Measurements from ENCODE around the gene LMAN2L.

Gene LMAN2L, protein sequence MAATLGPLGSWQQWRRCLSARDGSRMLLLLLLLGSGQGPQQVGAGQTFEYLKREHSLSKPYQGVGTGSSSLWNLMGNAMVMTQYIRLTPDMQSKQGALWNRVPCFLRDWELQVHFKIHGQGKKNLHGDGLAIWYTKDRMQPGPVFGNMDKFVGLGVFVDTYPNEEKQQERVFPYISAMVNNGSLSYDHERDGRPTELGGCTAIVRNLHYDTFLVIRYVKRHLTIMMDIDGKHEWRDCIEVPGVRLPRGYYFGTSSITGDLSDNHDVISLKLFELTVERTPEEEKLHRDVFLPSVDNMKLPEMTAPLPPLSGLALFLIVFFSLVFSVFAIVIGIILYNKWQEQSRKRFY

DNA sequence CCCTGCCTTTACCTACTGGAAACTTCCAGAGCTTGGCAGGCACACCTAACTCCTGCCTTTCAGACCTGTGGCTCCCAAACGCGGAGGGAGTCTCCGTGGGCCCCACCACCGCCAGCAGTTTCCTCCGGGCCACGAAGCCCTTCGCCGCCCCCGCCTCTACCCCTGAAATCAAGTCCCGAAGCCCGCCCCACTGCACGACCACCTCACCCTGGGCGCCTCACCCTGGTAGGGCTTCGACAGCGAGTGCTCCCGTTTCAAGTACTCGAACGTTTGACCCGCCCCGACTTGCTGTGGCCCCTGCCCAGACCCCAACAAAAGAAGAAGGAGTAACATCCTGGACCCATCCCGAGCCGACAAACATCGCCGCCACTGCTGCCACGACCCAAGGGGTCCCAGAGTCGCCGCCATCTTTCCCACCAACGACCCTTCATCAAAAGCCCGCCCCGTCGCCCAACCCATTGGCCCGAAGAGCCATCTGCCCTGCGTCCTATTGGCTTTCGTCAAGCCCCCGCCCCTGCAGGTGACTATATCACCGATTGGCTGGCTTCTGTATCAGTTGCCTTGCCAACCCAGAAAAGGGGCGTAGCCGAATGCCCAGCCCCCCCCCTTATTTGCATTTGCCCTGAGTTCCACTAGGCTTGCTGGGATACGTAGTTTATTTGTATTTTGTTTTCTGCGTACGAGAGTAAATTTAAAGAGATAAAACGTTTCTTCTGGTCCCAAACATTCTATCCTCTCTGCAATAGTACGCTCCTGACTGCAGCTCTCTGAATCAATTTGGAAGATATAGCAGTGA is at the start of gene LMAN2L:
Gene LMAN2L (minus strand): TSS at position 432 of the 796 bp plus-strand sequence. CDS start 24 bp downstream, at position 408.
- DNase-seq, result peak; percentile 90 to 98

DNA sequence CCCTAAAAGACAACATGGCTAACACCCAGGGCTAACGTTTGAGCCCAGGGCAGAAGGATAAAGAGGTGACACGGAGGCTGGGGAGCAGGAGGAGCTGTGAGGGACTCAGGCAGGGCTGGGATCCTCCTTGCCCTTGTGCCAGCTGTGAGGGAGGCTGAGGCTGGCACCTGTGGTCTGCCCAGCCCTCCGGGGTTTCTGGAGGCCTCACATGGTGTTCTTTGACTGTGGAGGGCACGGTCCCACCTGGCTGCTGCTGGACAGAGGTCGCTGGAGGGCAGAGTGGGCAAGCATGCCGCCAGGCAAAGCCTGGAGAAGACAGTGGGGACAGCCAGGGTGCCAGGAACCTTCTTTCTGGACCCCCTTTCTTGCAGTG is 49.4 kb upstream of the LMAN2L start:
- no peak for DNase-seq

DNA sequence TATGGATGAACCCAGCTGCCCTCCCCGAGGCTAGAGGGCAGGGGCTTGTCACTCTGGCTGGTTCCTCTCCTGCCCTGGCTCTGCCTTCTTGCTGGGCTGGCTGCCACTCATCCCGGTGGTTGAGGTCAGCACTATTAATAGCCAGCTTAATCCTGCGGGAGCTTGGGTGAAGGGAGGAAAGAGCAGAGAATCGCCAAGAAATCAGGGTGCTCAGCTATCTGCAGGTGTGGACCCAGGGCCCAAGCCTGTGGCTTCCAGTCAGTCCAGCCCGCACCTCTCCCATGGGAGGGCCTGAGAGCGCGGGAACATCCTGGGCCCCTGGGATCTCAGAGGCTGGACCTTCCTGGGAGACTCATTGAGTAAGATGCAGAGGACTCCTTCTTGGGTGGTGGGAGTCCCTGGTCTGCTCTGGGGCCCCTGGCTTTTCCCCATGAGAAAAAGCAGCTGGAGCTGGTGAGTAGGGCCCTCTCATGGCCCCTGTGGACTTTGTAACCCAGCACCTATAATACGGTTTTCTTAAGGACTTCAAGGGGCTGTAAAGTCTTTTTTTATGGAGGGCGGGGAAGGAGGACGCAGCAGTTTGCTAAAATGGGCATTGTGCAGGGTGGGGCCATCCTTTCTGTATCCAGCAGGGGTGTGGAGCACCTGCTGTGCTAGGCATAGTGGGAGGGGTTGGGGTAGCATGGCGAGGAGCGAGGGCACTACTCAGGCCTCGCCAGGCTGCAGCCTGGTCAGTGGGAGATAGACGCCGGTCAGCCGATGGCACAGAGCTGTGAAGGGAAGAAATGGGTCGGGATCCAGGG is 48.8 kb upstream of the LMAN2L start:
- DNase-seq, result no peak

DNA sequence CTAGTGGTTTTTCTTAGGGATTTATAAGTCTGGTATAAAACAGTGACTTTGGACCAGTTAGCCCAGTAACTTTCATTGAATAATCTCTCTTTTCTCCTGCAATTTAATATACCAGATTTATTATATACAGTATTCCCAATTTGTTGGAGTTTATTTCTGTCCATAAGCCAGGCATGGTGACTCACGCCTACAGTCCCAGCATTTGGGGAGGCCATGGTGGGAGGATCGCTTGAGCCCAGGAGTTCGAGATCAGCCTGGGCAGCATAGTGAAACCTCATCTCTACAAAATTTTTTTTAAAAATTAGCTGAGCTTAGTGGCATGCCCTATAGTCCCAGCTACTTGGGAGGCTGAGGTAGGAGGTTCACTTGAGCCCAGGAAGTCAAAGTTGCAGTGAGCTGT is 47.5 kb upstream of the LMAN2L start:
- DNase-seq, result no peak

DNA sequence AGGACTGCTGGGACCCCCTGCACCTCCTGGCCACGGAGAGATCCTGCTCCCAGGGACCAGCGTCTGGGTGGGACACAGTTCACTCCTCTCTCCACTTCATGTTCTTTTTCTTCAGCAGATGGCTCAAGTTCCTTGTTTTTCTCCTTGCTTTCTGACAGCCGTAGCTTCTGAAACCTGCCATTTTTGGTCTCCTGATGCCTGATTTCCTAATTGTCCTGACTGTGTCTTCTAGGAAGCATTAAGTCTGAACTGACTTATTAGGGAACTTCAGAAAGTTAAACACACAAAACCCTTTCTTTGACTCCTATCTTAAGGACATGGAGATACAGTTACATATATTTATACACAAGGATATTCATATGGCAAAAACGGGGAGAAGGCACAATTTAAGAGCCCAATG is 43.5 kb upstream of the LMAN2L start:
- no peak for DNase-seq

DNA sequence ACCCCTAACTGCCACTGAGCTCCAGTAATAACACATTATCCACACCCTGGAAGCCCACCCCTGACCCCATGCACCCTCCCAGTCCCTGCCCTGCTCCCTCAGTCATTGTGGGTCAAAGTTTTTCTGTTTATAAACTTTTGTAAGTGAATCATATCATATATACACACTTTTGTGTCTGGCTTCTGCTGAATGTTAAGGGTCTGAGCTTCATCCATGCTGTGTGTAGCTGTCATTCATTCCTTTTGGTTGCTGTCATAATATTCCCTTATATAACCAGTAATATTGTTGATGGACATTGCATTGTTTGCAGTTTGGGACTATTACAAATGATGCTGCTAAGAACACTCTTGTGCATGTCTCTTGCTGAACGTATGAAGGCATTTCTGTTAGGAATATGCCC is 35.3 kb upstream of the LMAN2L start:
- DNase-seq, result no peak

DNA sequence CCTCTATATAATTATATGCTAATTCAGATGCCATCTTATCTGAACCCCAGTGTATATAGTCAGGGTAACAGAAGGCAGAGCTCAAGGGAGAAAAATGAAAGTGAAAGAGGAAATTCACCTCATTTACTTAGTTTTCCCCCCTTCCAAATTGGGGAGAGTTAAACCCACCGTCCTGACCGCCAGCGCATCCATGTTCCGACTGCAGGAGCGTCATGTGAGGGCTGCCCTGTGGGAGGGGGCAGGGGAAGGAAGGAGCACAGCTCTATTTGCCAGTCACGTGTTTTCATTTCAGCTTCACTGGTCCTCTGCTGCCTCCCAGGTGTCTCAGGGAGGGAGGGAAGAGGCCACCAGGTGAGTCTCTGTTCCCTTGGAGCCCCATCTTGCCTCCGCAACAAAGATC is 34.1 kb upstream of the LMAN2L start:
- peak; percentile 24 to 65 for DNase-seq

DNA sequence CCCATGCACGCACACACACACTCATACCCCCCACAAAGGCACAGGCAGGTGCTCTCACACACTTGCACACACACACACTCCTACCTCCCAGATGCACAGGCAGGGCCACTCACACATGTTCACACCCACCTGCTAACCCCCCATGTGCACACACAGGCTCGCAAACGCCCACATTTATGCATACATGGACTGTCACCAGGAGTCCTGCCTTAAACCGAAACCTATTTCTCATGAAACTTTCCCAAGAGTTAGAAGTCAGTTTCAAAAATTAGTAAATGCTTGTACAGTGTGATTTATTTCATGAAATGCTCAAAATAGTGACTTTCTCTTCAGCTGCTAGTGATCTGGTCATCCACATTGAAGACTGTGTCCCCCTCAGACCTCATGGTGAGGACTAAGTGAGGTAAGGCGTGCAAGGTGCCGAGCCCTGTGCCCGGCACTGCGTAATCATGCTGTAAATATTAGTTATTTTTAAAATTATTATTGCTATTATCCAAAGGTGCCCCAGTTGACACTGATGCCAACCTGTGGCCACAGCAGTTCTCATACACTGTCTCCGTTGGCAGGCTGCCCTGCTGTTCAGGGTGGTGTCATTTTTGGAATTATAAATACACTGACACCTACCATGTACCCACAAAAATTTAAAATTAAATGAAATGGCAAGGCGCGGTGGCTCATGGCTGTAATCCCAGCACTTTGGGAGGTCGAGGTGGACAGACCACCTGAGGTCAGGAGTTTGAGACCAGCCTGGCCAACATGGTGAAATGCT is 33.2 kb upstream of the LMAN2L start:
- DNase-seq, result peak; percentile 31 to 62

DNA sequence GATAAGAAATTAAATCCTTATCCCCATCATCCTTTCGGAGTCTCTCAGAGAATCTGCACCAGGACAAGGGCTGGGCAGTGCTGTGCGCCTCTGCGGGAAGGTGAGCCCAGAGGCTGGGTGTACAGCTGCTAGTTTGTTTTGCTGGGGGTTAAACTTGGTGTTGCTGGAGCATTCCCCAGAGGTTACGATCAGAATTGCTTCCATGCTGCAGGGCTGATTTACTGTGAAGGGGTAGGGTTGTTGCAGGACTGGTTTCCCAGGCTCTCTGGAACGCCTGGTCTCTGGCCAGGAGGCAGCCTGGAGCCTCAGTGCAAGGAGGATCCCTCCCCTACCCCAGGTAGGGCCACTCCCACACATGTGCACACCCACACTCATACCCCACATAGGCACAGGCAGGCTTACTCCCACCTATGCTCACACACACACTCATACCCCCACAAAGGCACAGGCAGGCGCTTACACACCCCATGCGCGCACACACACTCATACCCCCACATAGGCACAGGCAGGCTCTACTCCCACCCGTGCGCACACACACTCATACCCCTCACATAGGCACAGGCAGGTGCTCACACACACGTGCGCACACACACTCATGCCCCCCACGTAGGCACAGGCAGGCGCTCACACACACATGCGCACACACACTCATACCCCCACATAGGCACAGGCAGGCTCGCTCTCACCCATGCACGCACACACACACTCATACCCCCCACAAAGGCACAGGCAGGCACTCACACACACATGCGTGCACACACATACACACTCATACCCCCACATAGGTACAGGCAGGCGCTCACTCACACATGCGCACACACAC is 32.1 kb upstream of the LMAN2L start:
- no peak for DNase-seq

DNA sequence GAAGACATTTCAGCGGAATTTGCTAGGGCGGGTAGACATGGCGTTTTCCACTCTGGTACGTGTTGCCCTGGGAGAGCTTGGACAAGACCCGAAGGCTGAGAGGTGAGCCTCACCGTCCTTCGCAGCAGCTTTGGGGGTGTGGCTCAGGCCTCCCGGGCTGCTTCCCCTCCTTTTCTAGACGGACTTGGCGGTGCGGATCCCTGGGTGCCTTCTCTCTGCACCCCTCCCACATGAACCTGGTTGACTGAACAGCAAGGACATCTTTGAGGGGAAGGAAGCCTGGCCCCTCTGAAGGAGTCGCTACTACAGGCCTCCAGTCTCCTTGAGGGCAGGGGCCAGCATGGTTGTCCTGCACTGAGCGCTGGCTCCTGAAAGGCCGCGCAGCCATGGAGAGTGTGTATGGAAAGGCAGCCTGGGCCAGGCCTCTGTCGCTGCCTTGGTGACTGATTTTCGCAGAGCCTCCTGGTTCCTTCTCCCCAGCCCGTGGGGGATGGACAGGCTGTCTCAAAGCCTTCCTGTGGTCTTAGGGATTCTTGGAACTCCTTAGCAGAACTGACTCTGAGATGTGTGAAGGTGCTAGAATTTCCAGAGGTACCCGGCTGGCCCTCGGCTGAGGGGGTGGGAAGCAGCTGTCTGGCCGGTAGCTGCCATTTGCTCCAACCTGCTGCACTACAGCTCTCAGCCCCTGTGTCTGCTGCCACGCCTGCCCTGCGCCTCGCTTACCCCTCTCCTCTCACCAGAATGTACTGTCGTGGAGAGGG is 30.8 kb upstream of the LMAN2L start:
- DNase-seq, result no peak

DNA sequence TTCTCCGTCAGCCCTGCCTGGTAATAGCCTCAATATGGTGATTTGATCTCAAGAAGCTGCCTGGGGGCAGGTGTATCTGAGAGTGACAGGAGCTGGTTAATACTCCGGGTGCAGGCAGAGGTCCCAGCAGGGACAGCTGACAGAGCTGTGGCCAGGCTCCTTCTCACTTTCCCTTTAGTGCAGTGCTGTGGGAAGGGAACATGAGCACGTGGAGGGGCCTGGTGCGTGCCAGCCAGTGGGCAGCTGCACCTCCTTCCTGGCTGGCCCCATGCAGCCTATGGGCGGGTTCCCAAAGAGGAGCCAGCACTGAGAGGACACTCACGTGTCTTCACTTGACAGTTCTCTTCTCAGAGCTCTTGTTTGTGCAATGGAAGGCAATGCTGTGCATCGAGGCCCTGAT is 29.9 kb upstream of the LMAN2L start:
- no peak for DNase-seq

DNA sequence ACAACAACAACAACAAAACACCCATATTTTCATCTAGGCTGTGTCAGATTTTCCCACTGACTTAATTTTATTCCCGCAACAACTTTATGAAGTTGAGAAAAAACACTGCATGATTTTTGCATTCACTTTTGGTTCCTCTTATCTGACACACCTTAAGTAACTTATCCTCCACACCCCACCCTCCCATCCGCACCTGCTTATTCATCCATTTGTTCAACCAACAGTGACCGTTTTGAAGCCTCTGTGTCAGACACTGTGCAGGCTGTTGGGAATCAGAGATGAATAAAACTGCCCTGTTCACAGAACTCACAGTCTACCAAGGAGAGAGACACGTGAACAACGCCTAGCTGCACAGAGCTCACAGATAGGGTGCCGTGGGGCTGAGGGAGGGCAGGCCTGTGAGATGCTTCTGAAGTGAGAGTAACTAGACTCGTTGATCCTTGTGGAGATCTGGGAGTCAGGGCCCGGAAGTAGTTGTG is 28.3 kb upstream of the LMAN2L start:
- DNase-seq, result no peak

DNA sequence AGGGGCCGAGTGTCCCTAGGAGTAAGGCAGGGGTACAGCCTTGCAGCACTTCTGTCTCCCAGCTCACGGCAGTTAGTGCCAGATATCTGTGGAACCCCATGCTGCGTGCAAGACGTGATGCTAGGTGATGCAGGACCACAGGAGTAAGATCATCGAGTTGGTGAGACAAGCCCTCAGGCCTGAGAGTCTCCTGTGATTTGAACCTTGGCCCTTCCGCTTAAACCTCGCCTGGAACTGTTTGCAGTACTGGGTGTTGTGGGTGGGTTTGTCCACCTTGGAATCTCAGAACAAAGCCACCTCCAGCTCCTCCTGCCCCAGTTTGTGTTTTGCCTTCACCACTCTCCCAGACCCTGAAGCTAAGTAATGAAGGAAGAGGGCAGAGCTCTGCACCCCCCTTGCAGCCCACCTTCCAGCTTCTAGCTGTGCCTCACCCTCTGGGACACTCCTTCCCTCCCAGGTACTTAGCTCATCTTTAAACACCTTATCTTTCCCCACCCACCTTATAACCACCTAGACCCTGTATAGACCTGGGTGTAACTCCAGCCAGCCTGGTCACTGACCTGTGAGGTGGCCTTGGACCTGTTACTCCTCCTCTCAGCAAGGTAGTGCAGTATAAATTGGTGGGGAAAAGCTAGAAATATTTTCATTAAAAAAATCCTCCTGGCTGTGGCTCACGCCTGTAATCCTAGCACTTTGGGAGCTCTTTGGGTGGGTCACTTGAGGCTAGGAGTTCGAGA is 27.4 kb upstream of the LMAN2L start:
- no peak for DNase-seq

DNA sequence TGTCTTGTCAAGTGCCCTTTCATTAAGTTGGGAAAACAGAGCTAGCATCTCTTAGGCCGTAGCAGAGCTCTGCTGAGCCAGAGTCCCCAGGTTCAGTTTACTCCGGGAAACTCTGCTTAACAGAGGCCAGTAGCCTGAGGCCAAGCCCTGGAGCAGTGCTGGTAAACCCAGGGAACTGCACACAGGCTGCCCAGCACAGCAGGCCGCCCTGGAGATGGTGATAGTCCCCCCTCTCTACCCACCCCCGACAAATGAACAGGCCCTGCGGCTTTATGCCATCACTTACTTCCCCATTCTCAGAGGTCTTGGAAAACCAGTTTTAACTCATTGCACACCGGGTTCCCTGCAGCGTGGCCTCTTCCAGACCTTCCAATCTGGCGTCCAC is 24.4 kb upstream of the LMAN2L start:
- DNase-seq, result no peak

DNA sequence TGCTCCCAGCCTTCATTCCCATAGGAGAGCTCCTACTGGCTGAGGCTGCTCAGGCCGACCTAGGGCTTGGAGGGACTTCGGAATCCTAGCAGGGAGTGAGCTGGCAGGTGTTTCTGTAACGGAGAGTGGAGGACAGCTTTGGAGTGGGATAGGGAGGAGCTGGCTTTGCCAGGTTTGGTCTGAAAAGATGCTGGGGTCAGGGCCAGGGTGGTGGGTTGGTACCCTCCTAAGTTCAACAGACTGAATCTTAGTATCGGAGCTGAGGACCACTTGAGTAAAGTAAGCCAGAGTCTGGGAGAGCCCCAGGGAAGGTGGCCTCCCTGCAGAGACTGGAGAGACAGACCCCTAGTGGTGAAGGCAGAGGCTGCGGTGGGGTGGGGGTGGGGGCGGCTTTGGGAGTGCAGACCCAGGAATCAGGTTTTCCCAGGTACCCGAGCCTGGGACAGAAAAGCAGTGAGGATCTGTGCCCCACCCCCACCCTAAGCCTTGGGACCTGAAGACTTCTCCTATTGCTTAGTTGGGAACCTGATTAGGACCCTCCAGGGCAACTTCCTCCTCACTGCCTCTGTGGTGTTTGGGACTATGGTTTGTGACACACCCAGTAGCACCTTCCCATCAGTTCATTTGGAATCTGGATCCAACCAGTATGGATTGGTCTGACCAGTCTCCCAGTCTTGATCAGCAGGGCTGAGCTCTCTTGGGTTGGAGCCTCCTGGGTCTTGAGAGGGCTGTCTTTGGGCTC is 23.8 kb upstream of the LMAN2L start:
- no peak for DNase-seq

DNA sequence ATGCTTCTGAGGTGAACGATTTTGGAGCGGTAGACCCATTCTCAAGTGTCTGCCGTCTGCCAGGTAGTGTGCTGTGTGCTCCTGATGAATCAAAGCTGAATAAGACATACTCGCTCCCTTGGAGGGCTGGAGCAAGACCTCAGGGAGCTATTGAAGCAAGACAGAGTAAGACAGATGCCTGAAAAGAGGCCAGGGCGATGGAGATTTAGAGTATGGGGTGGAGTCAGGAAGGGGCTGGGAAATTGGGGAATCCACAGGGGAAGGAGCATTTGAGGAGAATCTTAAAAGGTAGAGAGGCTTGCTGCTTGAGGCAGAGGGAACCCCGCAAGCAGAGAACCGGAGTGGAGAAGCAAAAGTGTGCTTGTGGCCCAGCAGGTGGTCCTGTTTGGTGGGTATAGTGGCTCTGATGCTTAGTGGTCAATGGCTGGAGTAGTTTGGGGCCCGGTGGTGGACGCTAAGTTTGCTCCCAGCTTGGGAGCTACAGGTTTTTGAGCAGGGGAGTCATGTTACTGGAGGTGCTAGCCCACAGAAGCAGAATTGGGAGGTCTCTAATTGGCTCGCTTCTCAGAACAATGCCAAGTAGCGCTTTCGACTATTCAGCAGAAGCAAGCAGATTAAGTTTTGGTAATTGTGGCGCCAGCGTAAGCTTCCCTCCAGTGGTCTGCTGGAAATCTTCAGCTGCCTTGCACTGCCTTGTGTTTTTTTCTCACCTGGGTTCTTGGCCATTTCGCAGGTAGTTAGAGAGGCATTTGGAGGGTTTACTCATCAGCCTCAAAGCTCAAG is 22.9 kb upstream of the LMAN2L start:
- DNase-seq, result no peak

DNA sequence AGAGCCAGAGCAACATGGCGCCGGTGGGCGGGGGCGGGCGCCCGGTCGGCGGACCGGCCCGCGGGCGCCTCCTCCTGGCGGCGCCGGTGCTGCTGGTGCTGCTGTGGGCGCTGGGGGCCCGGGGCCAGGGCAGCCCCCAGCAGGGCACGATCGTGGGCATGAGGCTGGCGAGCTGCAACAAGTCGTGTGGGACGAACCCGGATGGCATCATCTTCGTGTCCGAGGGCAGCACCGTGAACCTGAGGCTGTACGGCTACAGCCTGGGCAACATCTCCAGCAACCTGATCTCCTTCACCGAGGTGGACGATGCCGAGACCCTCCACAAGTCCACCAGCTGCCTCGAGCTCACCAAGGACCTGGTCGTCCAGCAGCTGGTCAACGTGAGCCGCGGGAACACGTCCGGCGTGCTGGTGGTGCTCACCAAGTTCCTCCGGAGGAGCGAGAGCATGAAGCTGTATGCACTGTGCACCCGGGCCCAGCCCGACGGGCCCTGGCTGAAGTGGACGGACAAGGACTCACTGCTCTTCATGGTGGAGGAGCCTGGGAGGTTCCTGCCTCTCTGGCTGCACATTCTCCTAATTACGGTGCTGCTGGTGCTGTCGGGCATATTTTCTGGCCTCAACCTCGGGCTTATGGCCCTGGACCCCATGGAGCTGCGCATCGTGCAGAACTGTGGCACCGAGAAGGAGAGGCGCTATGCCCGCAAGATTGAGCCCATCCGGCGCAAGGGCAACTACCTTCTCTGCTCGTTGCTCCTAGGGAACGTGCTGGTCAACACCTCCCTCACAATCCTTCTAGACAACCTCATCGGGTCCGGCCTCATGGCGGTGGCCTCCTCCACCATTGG is 21.3 kb upstream of the LMAN2L start:
- DNase-seq, result no peak

Measured in stimulated activated CD4-positive, alpha-beta T cell treated with anti-CD3 and anti-CD28 coated beads, Interleukin-4, amount 100 ng/mL, for 4 hours (primary cell).